Activated T-helper 2 cell treated with anti-CD3 and anti-CD28 coated beads, Interferon-gamma antibody, Interleukin-2, Interleukin-4, amounts not matched to agents 10 μg/mL and 5 μg/mL and 100 μg/mL, durations not matched to agents 14 hours and 24 hours and 36 hours (primary cell): ENCODE results near the gene DLGAP4. TPM values are rescaled to one million over a fixed set of nuclear protein-coding genes. Genes with fewer than 3 reads are reported as not detected.
"Not testable (repeated sequence)": the region's sequence is repeated elsewhere in the genome, so short reads cannot be mapped to it uniquely, and the experiment has no call there.

ENCODE experiments used
- DNase-seq: peaks from one replicate; pipeline ENCODE4 v3.0.0; 2021; ENCODE audit warnings: low spot score
- H3K27ac Mint-ChIP-seq: one replicate; pipeline ENCODE4 v1.8.0; 2021; ENCODE audit warnings: mixed read lengths
- H3K27me3 Mint-ChIP-seq: one replicate; pipeline ENCODE4 v1.8.0; 2021; ENCODE audit warnings: low read depth, mixed read lengths
- H3K36me3 Mint-ChIP-seq: one replicate; pipeline ENCODE4 v1.8.0; 2021; ENCODE audit warnings: low read depth, mixed read lengths
- H3K4me1 Mint-ChIP-seq: one replicate; pipeline ENCODE4 v1.8.0; 2021; ENCODE audit warnings: low read depth, mixed read lengths
- H3K4me3 Mint-ChIP-seq: one replicate; pipeline ENCODE4 v1.8.0; 2021; ENCODE audit warnings: low read depth, mild to moderate bottlenecking, moderate library complexity, mixed read lengths
- H3K9me3 Mint-ChIP-seq: one replicate; pipeline ENCODE4 v1.8.0; 2021; ENCODE audit warnings: mixed read lengths
- intact Hi-C: fragments of 100-400 bp; cut with micrococcal nuclease; formaldehyde crosslinking; loops from one replicate; pipeline ENCODE4 v1.15.1; 2023
- total RNA-seq: library from RNA; stranded (reverse); gene quantifications from 2 replicates; pipeline ENCODE4 v1.2.3, GENCODE V29; 2022

The DLGAP4 gene
- total RNA-seq, 1 donor from 2014 or later = 37.4 TPM

- Mint-ChIP-seq H3K36me3 (no peaks in the 10 kb centered on the region), H3K4me1 (peaks cover 2% of the 10 kb centered on the region), H3K27ac (no peak overlapping the region), H3K9me3 (no peaks in the 10 kb centered on the region), H3K27me3 (no peaks in the 10 kb centered on the region), H3K4me3 (no peak overlapping the region)
- intact Hi-C loops = no loop called here
- no peak for DNase-seq
Measured at GRCh38 chr20:36548704-36549627, 242.8 kb downstream of the DLGAP4 start.

- H3K27me3 Mint-ChIP-seq = no peaks in the 10 kb centered on the region
- H3K9me3 Mint-ChIP-seq = no peaks in the 10 kb centered on the region
- H3K36me3 Mint-ChIP-seq = no peaks in the 10 kb centered on the region
- intact Hi-C loops = no loop called here
- H3K4me1 Mint-ChIP-seq = peaks cover 2% of the 10 kb centered on the region
- no peak overlapping the region for H3K27ac Mint-ChIP-seq
- no peak for DNase-seq
- no peak overlapping the region for H3K4me3 Mint-ChIP-seq
Measured at GRCh38 chr20:36549628-36549941, 243.4 kb downstream of the DLGAP4 start.

GRCh38 chr20:36549942-36550789, 244.0 kb downstream of the DLGAP4 start:
- Mint-ChIP-seq H3K27ac (no peak overlapping the region), H3K27me3 (no peaks in the 10 kb centered on the region), H3K4me1 (peaks cover 2% of the 10 kb centered on the region), H3K4me3 (no peak overlapping the region), H3K36me3 (no peaks in the 10 kb centered on the region), H3K9me3 (no peaks in the 10 kb centered on the region)
- no peak for DNase-seq
- intact Hi-C loops = no loop called here

GRCh38 chr20:36550790-36551299, 244.7 kb downstream of the DLGAP4 start:
- no peaks in the 10 kb centered on the region for H3K9me3 Mint-ChIP-seq
- no peak for DNase-seq
- H3K36me3 Mint-ChIP-seq = no peaks in the 10 kb centered on the region
- no peak overlapping the region for H3K4me3 Mint-ChIP-seq
- no peak overlapping the region for H3K27ac Mint-ChIP-seq
- H3K4me1 Mint-ChIP-seq = peaks cover 2% of the 10 kb centered on the region
- intact Hi-C loops = no loop called here
- no peaks in the 10 kb centered on the region for H3K27me3 Mint-ChIP-seq

- intact Hi-C loops = loop anchor here (5.0 kb wide), 2 partner anchors 37 to 52 kb away; partner anchors contain the start of gene RAB5IF
- no peak for DNase-seq
- peaks cover 10% of the 10 kb centered on the region for H3K4me1 Mint-ChIP-seq
- no peaks in the 10 kb centered on the region for H3K36me3 Mint-ChIP-seq
- no peak overlapping the region for H3K27ac Mint-ChIP-seq
- H3K27me3 Mint-ChIP-seq = no peaks in the 10 kb centered on the region
- H3K4me3 Mint-ChIP-seq = no peak overlapping the region
- H3K9me3 Mint-ChIP-seq = no peaks in the 10 kb centered on the region
Measured at GRCh38 chr20:36555248-36555647, 249.1 kb downstream of the DLGAP4 start.

- Mint-ChIP-seq H3K4me1 (peaks cover 1% of the 10 kb centered on the region), H3K36me3 (peaks cover 3% of the 10 kb centered on the region), H3K9me3 (peaks cover 10% of the 10 kb centered on the region), H3K27me3 (no peaks in the 10 kb centered on the region), H3K27ac (no peak overlapping the region), H3K4me3 (no peak overlapping the region)
- DNase-seq = no peak
- intact Hi-C loops = no loop called here
Measured at GRCh38 chr20:36562724-36563123, 256.6 kb downstream of the DLGAP4 start.

GRCh38 chr20:36563374-36563773, 257.2 kb downstream of the DLGAP4 start:
- DNase-seq = no peak
- Mint-ChIP-seq H3K27me3 (no peaks in the 10 kb centered on the region), H3K9me3 (peaks cover 10% of the 10 kb centered on the region), H3K4me1 (peaks cover 1% of the 10 kb centered on the region), H3K27ac (no peak overlapping the region), H3K36me3 (peaks cover 3% of the 10 kb centered on the region), H3K4me3 (no peak overlapping the region)
- intact Hi-C loops = no loop called here

- intact Hi-C loops, H3K27ac Mint-ChIP-seq, H3K27me3 Mint-ChIP-seq, H3K4me3 Mint-ChIP-seq, DNase-seq, H3K4me1 Mint-ChIP-seq, H3K36me3 Mint-ChIP-seq: not testable (repeated sequence)
- peaks cover 10% of the 10 kb centered on the region for H3K9me3 Mint-ChIP-seq
Measured at GRCh38 chr20:36564078-36564725, 258.1 kb downstream of the DLGAP4 start.

- H3K4me3 Mint-ChIP-seq, H3K27me3 Mint-ChIP-seq, H3K4me1 Mint-ChIP-seq, intact Hi-C loops, H3K36me3 Mint-ChIP-seq, H3K27ac Mint-ChIP-seq, DNase-seq: not testable (repeated sequence)
- H3K9me3 Mint-ChIP-seq = peaks cover 10% of the 10 kb centered on the region
Measured at GRCh38 chr20:36564726-36565121, 258.6 kb downstream of the DLGAP4 start.

GRCh38 chr20:36565520-36565919, 259.4 kb downstream of the DLGAP4 start:
- Mint-ChIP-seq H3K36me3 (peaks cover 3% of the 10 kb centered on the region), H3K4me1 (peaks cover 1% of the 10 kb centered on the region), H3K9me3 (peaks cover 10% of the 10 kb centered on the region), H3K27me3 (no peaks in the 10 kb centered on the region), H3K27ac (no peak overlapping the region), H3K4me3 (no peak overlapping the region)
- intact Hi-C loops = no loop called here
- no peak for DNase-seq

- no peak overlapping the region for H3K27ac Mint-ChIP-seq
Measured at GRCh38 chr20:36569847-36570429, 263.8 kb downstream of the DLGAP4 start.

More at GRCh38 chr20:36569847-36570429, 263.8 kb downstream of the DLGAP4 start:
- Mint-ChIP-seq H3K36me3 (peaks cover 5% of the 10 kb centered on the region), H3K4me1 (peaks cover 18% of the 10 kb centered on the region), H3K9me3 (peaks cover 6% of the 10 kb centered on the region), H3K27me3 (no peaks in the 10 kb centered on the region), H3K4me3 (no peak overlapping the region)
- intact Hi-C loops = no loop called here
- DNase-seq = no peak
